NCI-H1436 (cell line): ENCODE data around the gene CPT1C.
"Not testable (repeated sequence)": the region's sequence is repeated elsewhere in the genome, so short reads cannot be mapped to it uniquely, and the experiment has no call there.

Experiments
- DNase-seq: peaks from one replicate; lab custom pipeline; 2025; lab: John Stamatoyannopoulos, UW

CPT1C gene

GRCh38 chr19:49705919-49706318 lies 15.0 kb downstream of the CPT1C start:
- DNase-seq = no peak

- DNase-seq = no peak
Measured at GRCh38 chr19:49710372-49710951, 19.5 kb downstream of the CPT1C start.

GRCh38 chr19:49712397-49712859 lies 21.5 kb downstream of the CPT1C start:
- DNase-seq = no peak

GRCh38 chr19:49713236-49713845 lies 22.4 kb downstream of the CPT1C start:
- DNase-seq = no peak

GRCh38 chr19:49716154-49716553 lies 25.2 kb downstream of the CPT1C start:
- DNase-seq = no peak

GRCh38 chr19:49718511-49718910 lies 27.6 kb downstream of the CPT1C start:
- no peak for DNase-seq

GRCh38 chr19:49718991-49719390 lies 28.1 kb downstream of the CPT1C start:
- no peak for DNase-seq

- not testable (repeated sequence) for DNase-seq
Measured at GRCh38 chr19:49719420-49719819, 28.5 kb downstream of the CPT1C start.

GRCh38 chr19:49727217-49728030 lies 36.5 kb downstream of the CPT1C start:
- no peak for DNase-seq

- DNase-seq = no peak
Measured at GRCh38 chr19:49730166-49730565, 39.2 kb downstream of the CPT1C start.

GRCh38 chr19:49738268-49738667 lies 47.4 kb downstream of the CPT1C start:
- DNase-seq = no peak

GRCh38 chr19:49739098-49739497 lies 48.2 kb downstream of the CPT1C start:
- DNase-seq = no peak

GRCh38 chr19:49739933-49740332 lies 49.0 kb downstream of the CPT1C start:
- no peak for DNase-seq

- DNase-seq = no peak
Measured at GRCh38 chr19:49741210-49741844, 50.4 kb downstream of the CPT1C start.

- DNase-seq = no peak
Measured at GRCh38 chr19:49744946-49745381, 54.0 kb downstream of the CPT1C start.

GRCh38 chr19:49746206-49746958 lies 55.5 kb downstream of the CPT1C start:
- peak; percentile 49 for DNase-seq

- DNase-seq = no peak
Measured at GRCh38 chr19:49749055-49749716, 58.3 kb downstream of the CPT1C start.

GRCh38 chr19:49749771-49750170 lies 58.9 kb downstream of the CPT1C start:
- no peak for DNase-seq

GRCh38 chr19:49752701-49753100 lies 61.8 kb downstream of the CPT1C start:
- DNase-seq = no peak

- DNase-seq = no peak
Measured at GRCh38 chr19:49755956-49756355, 65.0 kb downstream of the CPT1C start.

GRCh38 chr19:49758292-49758691 lies 67.4 kb downstream of the CPT1C start:
- DNase-seq = no peak
